HepG2 (cell line): Measurements from ENCODE around the gene ZCCHC24. TPM values are rescaled to one million over a fixed set of nuclear protein-coding genes. Genes with fewer than 3 reads are reported as not detected.

ENCODE experiments used
- ATAC-seq: fragments of 200-7000 bp; cut with Tn5 transposase; 3 replicates; pipeline ENCODE4 v1.9.1; 2020; ENCODE audit warnings: mild to moderate bottlenecking, moderate library complexity
- BruUV-seq: library from RNA; stranded (reverse); fragments of 400-500 nt; replicated peaks from 2 replicates; lab custom pipeline; 2021; lab: Mats Ljungman, UMichigan
- CTCF ChIA-PET: fragments of 300-600 bp; formaldehyde crosslinking; extraction: SDS; loops from one replicate; lab custom pipeline; 2021; ENCODE audit warnings: low total read pairs, inconsistent platforms, low intra/inter-chr PET ratio; lab: Yijun Ruan, JAX
- POLR2A ChIA-PET: fragments of 350-600 bp; sonication (Branson Sonifier 250); formaldehyde crosslinking; loops from one replicate; lab custom pipeline; 2020; ENCODE audit warnings: antibody characterized with exemption, inconsistent platforms; lab: Yijun Ruan, JAX
- DNase-seq: peaks from one replicate; pipeline ENCODE4 v3.0.0-alpha.2; 2015; ENCODE audit warnings: low spot score
- FAIRE-seq: peaks from 3 replicates; lab custom pipeline; 2011; peaks lifted over from hg19 to GRCh38; lab: Jason Lieb, UNC
- H2AFZ ChIP-seq: one replicate; pipeline ENCODE4 v1.6.1; 2011; ENCODE audit warnings: low read length, inconsistent platforms
- H3K27ac ChIP-seq: fragments of 300-600 bp; 3 replicates; pipeline ENCODE4 v1.8.0; 2011; ENCODE audit warnings: mixed run types, mild to moderate bottlenecking, mixed read lengths, low read length, inconsistent platforms; ENCODE audit not compliant: insufficient read depth; ENCODE audit errors: extremely low read length
- H3K27me3 ChIP-seq, 2 experiments: fragments of 200-600 bp in 1 of 2; 2 replicates in 1 of 2; 3 replicates in 1 of 2; pipeline versions ENCODE4 v1.6.0 to v1.8.0; 2011; ENCODE audit warnings: low read length in 2 of 2, mild to moderate bottlenecking in 2 of 2, moderate library complexity in 2 of 2, inconsistent platforms in 1 of 2; ENCODE audit not compliant: insufficient read depth in 2 of 2, control insufficient read depth in 1 of 2
- H3K36me3 ChIP-seq, 2 experiments: fragments of 200-600 bp in 1 of 2; replicated peaks in 1 of 2; 2 replicates in 1 of 2; 3 replicates in 1 of 2; pipeline versions ENCODE4 v1.5.1 to v1.8.0; 2011; ENCODE audit warnings: low read length in 2 of 2, inconsistent platforms in 1 of 2; ENCODE audit not compliant: insufficient read depth in 2 of 2, control insufficient read depth in 1 of 2
- H3K4me1 ChIP-seq: 2 replicates; pipeline ENCODE4 v1.5.1; 2012; ENCODE audit warnings: low read length, inconsistent platforms; ENCODE audit not compliant: insufficient read depth
- H3K4me2 ChIP-seq: 2 replicates; pipeline ENCODE4 v1.6.0; 2011; ENCODE audit warnings: low read depth, low read length, inconsistent platforms
- H3K4me3 ChIP-seq, 3 experiments: fragments of 200-600 bp in 1 of 3; sonication (generic), shearing (Covaris generic) in 1 of 3; replicated peaks in 1 of 3; 2 replicates each; pipeline ENCODE4 v1.5.1; 2011 to 2016; ENCODE audit warnings: low read length in 3 of 3, inconsistent platforms in 2 of 3, low read depth in 2 of 3, mild to moderate bottlenecking in 2 of 3, control low read depth in 1 of 3, mixed read lengths in 1 of 3; ENCODE audit not compliant: insufficient read depth in 1 of 3
- H3K79me2 ChIP-seq: one replicate; pipeline ENCODE4 v1.6.1; 2011; ENCODE audit warnings: low read length, inconsistent platforms; ENCODE audit not compliant: insufficient read depth
- H3K9ac ChIP-seq: 2 replicates; pipeline ENCODE4 v1.6.0; 2011; ENCODE audit warnings: mild to moderate bottlenecking, low read depth, low read length, inconsistent platforms; ENCODE audit not compliant: insufficient read depth
- H3K9me3 ChIP-seq: 2 replicates; pipeline ENCODE4 v1.5.1; 2012; ENCODE audit warnings: mild to moderate bottlenecking, low read length
- H4K20me1 ChIP-seq: 2 replicates; pipeline ENCODE4 v1.6.0; 2011; ENCODE audit warnings: inconsistent platforms, mild to moderate bottlenecking, low read length, moderate library complexity; ENCODE audit not compliant: insufficient read depth
- FOXJ3 ChIP-seq: sonication (generic); formaldehyde crosslinking; IDR thresholded peaks from 2 replicates; pipeline ENCODE4 v1.4.0; 2020; ENCODE audit warnings: missing genetic modification reagents, mild to moderate bottlenecking, borderline replicate concordance
- HHEX ChIP-seq: IDR thresholded peaks from 2 replicates; pipeline ENCODE4 v1.6.1; 2016; ENCODE audit warnings: control low read depth
- RFXANK ChIP-seq: IDR thresholded peaks from 2 replicates; pipeline ENCODE4 v1.6.1; 2016
- RNF2 ChIP-seq: fragments of 450-650 bp; conservative IDR thresholded peaks from 2 replicates; pipeline ENCODE4 v1.6.1; 2016; ENCODE audit warnings: low read depth
- SP2 ChIP-seq: sonication (generic); formaldehyde crosslinking; IDR thresholded peaks from 2 replicates; pipeline ENCODE4 v1.5.1; 2020; ENCODE audit warnings: mild to moderate bottlenecking, missing genetic modification reagents
- WGBS: methylation state at CpG from one replicate; pipeline ENCODE4 v1.1.6; 2017; ENCODE audit warnings: low lambda C conversion rate; 5-methylcytosine and 5-hydroxymethylcytosine counted together
- in situ Hi-C: cut with HindIII; loops from 2 replicates; pipeline ENCODE4 v1.10.0; 2017; ENCODE audit warnings: low pct_unique_long_range_greater_than_20kb; ENCODE audit not compliant: extremely low pct_ligation_motif_present
- intact Hi-C: fragments of 100-400 bp; cut with micrococcal nuclease; formaldehyde crosslinking; loops from one replicate; pipeline ENCODE4 v1.10.0; 2022; ENCODE audit not compliant: unreplicated experiment
- polyA plus RNA-seq, 8 experiments: library from polyadenylated mRNA; depleted of rRNA in 3 of 8; stranded (reverse) in 7 of 8; unstranded in 1 of 8; fragments of >200 nt; fragmentation: Illumina TruSeq in 4 of 8; extraction: Trizol in 4 of 8; gene quantifications; 2 replicates each; pipeline versions ENCODE4 v1.2.1 to v1.2.3, GENCODE V29; 2011 to 2016; ENCODE audit warnings: low read depth in 4 of 8, missing spikeins in 1 of 8, mixed read lengths in 1 of 8; ENCODE audit not compliant: insufficient read depth in 1 of 8
- total RNA-seq, 5 experiments: library from RNA; depleted of rRNA; stranded (reverse); fragments of >200 nt; fragmentation: Illumina TruSeq; extraction: Trizol; gene quantifications; 2 replicates each; pipeline ENCODE4 v1.2.3, GENCODE V29; 2016; ENCODE audit warnings: low read depth in 1 of 5
- TF ChIP-seq, protein P1 (sequence below): sonication (generic); formaldehyde crosslinking; IDR thresholded peaks from 2 replicates; pipeline ENCODE4 v1.5.1; 2020; ENCODE audit warnings: mild to moderate bottlenecking, missing genetic modification reagents, moderate library complexity
- TF ChIP-seq, protein P2 (sequence below): sonication (generic); formaldehyde crosslinking; IDR thresholded peaks from 2 replicates; pipeline ENCODE4 v1.8.1; 2023; ENCODE audit warnings: missing genetic modification reagents, mild to moderate bottlenecking, borderline replicate concordance
- TF ChIP-seq, protein P3 (sequence below): sonication (generic); formaldehyde crosslinking; IDR thresholded peaks from 2 replicates; pipeline ENCODE4 v1.5.1; 2020; ENCODE audit warnings: missing genetic modification reagents, mild to moderate bottlenecking, borderline replicate concordance

The ZCCHC24 gene
- total and polyA plus RNA-seq, 2 of the 13 experiments (the other 11 are each of a cell fraction or from before 2014, with no cell fraction given): 3.1 to 7.9 TPM

DNA sequence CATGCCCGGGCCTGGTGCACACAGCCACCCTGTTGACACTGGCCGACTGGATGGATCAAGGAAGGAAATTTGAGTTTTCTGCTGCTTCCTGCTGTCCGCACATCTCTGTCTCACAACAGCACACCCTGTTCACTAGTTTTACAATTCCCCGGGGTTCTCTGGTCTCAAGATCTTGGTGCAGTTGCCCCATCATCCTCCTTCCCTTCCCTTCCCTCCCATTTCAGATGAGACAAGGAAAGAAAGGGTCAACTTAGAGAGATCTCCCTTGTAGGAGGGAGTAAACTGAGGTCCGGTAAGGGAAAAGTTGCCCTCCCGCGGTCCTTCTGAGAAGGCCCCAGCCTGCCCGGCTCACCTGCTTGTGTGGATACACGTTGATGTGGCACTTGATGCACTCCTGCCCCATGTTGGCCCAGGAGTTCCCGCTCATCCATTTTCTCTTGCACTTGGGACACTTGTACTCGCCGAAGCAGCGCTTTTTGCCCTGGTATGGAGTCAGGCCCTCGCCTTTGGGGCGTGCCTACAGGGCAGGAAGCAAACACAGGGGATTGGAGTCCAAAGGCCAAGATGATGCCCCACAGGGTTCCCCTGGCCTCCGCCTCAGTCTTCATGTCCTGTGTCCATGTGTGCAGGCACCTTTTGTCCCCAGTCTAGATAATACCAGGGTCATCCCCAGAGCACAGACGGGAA lies 51.4 kb downstream of the ZCCHC24 start (continued):
- TF ChIP-seq, protein P1, sequence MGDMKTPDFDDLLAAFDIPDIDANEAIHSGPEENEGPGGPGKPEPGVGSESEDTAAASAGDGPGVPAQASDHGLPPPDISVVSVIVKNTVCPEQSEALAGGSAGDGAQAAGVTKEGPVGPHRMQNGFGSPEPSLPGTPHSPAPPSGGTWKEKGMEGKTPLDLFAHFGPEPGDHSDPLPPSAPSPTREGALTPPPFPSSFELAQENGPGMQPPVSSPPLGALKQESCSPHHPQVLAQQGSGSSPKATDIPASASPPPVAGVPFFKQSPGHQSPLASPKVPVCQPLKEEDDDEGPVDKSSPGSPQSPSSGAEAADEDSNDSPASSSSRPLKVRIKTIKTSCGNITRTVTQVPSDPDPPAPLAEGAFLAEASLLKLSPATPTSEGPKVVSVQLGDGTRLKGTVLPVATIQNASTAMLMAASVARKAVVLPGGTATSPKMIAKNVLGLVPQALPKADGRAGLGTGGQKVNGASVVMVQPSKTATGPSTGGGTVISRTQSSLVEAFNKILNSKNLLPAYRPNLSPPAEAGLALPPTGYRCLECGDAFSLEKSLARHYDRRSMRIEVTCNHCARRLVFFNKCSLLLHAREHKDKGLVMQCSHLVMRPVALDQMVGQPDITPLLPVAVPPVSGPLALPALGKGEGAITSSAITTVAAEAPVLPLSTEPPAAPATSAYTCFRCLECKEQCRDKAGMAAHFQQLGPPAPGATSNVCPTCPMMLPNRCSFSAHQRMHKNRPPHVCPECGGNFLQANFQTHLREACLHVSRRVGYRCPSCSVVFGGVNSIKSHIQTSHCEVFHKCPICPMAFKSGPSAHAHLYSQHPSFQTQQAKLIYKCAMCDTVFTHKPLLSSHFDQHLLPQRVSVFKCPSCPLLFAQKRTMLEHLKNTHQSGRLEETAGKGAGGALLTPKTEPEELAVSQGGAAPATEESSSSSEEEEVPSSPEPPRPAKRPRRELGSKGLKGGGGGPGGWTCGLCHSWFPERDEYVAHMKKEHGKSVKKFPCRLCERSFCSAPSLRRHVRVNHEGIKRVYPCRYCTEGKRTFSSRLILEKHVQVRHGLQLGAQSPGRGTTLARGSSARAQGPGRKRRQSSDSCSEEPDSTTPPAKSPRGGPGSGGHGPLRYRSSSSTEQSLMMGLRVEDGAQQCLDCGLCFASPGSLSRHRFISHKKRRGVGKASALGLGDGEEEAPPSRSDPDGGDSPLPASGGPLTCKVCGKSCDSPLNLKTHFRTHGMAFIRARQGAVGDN (CRISPR knock-in tag): peak; percentile 42
- TF ChIP-seq FOXJ3 (no peak), HHEX (CRISPR knock-in tag) (no peak)
- TF ChIP-seq, protein P2, sequence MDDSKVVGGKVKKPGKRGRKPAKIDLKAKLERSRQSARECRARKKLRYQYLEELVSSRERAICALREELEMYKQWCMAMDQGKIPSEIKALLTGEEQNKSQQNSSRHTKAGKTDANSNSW (CRISPR knock-in tag): no peak

DNA sequence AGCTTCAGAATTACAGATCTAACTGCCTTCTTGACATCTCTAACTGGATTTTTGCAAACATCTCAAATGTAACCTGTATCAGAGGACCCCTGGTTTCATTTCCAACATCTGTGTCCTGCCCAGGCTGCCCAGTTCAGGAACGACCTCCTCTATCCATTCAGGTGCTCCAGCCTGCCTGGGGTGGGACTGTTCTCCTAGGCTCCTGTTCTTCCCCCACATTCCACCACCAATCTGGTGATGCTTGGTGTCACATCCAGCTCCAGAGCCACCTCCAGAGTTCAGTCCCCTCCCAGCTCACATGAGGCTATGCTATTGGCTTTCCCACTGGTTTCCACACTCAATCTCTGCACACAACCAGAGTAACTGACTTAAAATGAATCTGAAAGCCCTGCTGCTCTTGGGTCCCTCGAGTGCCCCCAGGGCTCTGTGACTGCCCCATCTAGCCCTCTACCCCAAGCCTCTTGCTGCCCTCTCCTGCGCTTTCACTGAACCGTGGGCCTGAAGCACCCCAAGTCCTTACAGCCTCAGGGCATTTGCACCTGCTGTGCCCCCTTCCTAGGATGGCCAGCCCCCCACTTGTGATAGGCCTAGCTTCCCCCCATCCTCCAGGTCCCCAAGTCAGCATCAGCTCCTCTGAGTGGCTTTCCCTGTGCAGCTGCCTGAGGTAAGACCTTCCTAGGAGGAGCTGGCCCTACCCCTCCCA lies 52.1 kb downstream of the ZCCHC24 start:
- no peaks in the 10 kb centered on the region for H3K9me3 ChIP-seq
- no peak overlapping the region for H3K9ac ChIP-seq
- H3K4me2 ChIP-seq: no peak overlapping the region
- intact Hi-C loops (no loop called here), in situ Hi-C loops (no loop called here)
- H3K27me3 ChIP-seq: no peaks in the 10 kb centered on the region
- H2AFZ ChIP-seq: no peak overlapping the region
- H3K4me1 ChIP-seq: peaks cover 27% of the 10 kb centered on the region
- no peaks in the 10 kb centered on the region for H4K20me1 ChIP-seq
- ChIA-PET POLR2A (no interaction called here), CTCF (no interaction called here)
- TF ChIP-seq RFXANK (CRISPR knock-in tag) (no peak), RNF2 (no peak), SP2 (CRISPR knock-in tag) (no peak)
- TF ChIP-seq, protein P3, sequence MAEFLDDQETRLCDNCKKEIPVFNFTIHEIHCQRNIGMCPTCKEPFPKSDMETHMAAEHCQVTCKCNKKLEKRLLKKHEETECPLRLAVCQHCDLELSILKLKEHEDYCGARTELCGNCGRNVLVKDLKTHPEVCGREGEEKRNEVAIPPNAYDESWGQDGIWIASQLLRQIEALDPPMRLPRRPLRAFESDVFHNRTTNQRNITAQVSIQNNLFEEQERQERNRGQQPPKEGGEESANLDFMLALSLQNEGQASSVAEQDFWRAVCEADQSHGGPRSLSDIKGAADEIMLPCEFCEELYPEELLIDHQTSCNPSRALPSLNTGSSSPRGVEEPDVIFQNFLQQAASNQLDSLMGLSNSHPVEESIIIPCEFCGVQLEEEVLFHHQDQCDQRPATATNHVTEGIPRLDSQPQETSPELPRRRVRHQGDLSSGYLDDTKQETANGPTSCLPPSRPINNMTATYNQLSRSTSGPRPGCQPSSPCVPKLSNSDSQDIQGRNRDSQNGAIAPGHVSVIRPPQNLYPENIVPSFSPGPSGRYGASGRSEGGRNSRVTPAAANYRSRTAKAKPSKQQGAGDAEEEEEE (CRISPR knock-in tag): no peak
- no peak for FAIRE-seq
- WGBS: 88% methylated on average over 4 of the region's 4 CpGs
- no peaks in the 10 kb centered on the region for H3K79me2 ChIP-seq
- BruUV-seq: no TSS peak
- no peak overlapping the region for H3K27ac ChIP-seq
- no peak for DNase-seq
- ATAC-seq: no peak
- H3K36me3 ChIP-seq: peaks cover 0 to 1% of the 10 kb centered on the region in 2 experiments; a peak in 2 of 5 replicates
- no peak overlapping the region for H3K4me3 ChIP-seq
